Naive thymus-derived CD4-positive, alpha-beta T cell (primary cell): Measurements from ENCODE around the gene LEF1. TPM values are rescaled to one million over a fixed set of nuclear protein-coding genes. Genes with fewer than 3 reads are reported as not detected.

Experiments used
- ATAC-seq: fragments of 150-1000 bp; cut with Tn5 transposase; 2 replicates; pipeline ENCODE4 v1.10.0; 2021; ENCODE audit warnings: mild to moderate bottlenecking, moderate library complexity
- CTCF ChIA-PET: fragments of 350-600 bp; sonication (Branson Sonifier 250); formaldehyde crosslinking; loops from one replicate; lab custom pipeline; 2021; ENCODE audit warnings: antibody characterized with exemption; lab: Charles Lee
- POLR2A ChIA-PET: fragments of 350-600 bp; sonication (Branson Sonifier 250); formaldehyde crosslinking; loops from one replicate; lab custom pipeline; 2021; ENCODE audit warnings: antibody characterized with exemption, inconsistent platforms; lab: Charles Lee
- DNase-seq, 9 donors: peaks; one replicate each; pipeline versions ENCODE4 v3.0.0 to v3.0.0-alpha.2; 2020 to 2022; ENCODE audit warnings: mixed read lengths in 1 of 9
- H3K27ac ChIP-seq: one replicate; pipeline ENCODE4 v1.7.0; 2013; ENCODE audit warnings: mild to moderate bottlenecking, low read depth, low read length, moderate library complexity
- H3K27me3 ChIP-seq, 2 donors: one replicate each; pipeline ENCODE4 v1.7.0; 2013; ENCODE audit warnings: low read length in 2 of 2, mild to moderate bottlenecking in 2 of 2, moderate library complexity in 2 of 2; ENCODE audit not compliant: control insufficient read depth in 2 of 2, insufficient read depth in 2 of 2
- H3K36me3 ChIP-seq, 3 experiments: 1 replicate in 2 of 3; 2 replicates in 1 of 3; pipeline ENCODE4 v1.7.0; 2013; ENCODE audit warnings: low read length in 3 of 3, mild to moderate bottlenecking in 3 of 3, moderate library complexity in 1 of 3; ENCODE audit not compliant: insufficient read depth in 3 of 3, control insufficient read depth in 2 of 3
- H3K4me1 ChIP-seq, 2 donors: one replicate each; pipeline ENCODE4 v1.7.0; 2013; ENCODE audit warnings: low read length in 2 of 2, mild to moderate bottlenecking in 2 of 2, moderate library complexity in 1 of 2; ENCODE audit not compliant: control insufficient read depth in 2 of 2, insufficient read depth in 2 of 2
- H3K4me3 ChIP-seq: 2 replicates; pipeline ENCODE4 v1.7.0; 2013; ENCODE audit warnings: mild to moderate bottlenecking, low read length
- H3K9me3 ChIP-seq, 3 experiments: 1 replicate in 2 of 3; 2 replicates in 1 of 3; pipeline ENCODE4 v1.7.0; 2013; ENCODE audit warnings: low read length in 3 of 3; ENCODE audit not compliant: control insufficient read depth in 2 of 3
- H3K27ac Mint-ChIP-seq, 9 donors: one replicate each; pipeline ENCODE4 v1.8.0; 2020 to 2022; ENCODE audit warnings: mixed read lengths in 9 of 9, mild to moderate bottlenecking in 8 of 9, moderate library complexity in 5 of 9, inconsistent platforms in 2 of 9
- H3K27me3 Mint-ChIP-seq, 5 donors: one replicate each; pipeline ENCODE4 v1.8.0; 2021 to 2022; ENCODE audit warnings: mixed read lengths in 5 of 5, mild to moderate bottlenecking in 1 of 5
- H3K36me3 Mint-ChIP-seq, 5 donors: one replicate each; pipeline ENCODE4 v1.8.0; 2020 to 2022; ENCODE audit warnings: mixed read lengths in 5 of 5, mild to moderate bottlenecking in 3 of 5, inconsistent platforms in 1 of 5
- H3K4me1 Mint-ChIP-seq, 7 donors: one replicate each; pipeline ENCODE4 v1.8.0; 2020 to 2022; ENCODE audit warnings: mixed read lengths in 7 of 7, mild to moderate bottlenecking in 3 of 7, inconsistent platforms in 1 of 7
- H3K4me3 Mint-ChIP-seq, 10 donors: one replicate each; pipeline ENCODE4 v1.8.0; 2020 to 2022; ENCODE audit warnings: mild to moderate bottlenecking in 10 of 10, mixed read lengths in 10 of 10, moderate library complexity in 6 of 10, inconsistent platforms in 2 of 10
- H3K9me3 Mint-ChIP-seq, 11 donors: one replicate each; pipeline ENCODE4 v1.8.0; 2020 to 2022; ENCODE audit warnings: mixed read lengths in 11 of 11, mild to moderate bottlenecking in 4 of 11, inconsistent platforms in 1 of 11, moderate library complexity in 1 of 11
- intact Hi-C, 2 donors: fragments of 100-400 bp; cut with micrococcal nuclease; formaldehyde crosslinking; loops; one replicate each; pipeline ENCODE4 v1.15.1; 2023
- polyA plus RNA-seq, 2 donors: library from polyadenylated mRNA; unstranded; fragments of 300-500 nt; fragmentation: Illumina TruSeq; gene quantifications; one replicate each; pipeline ENCODE4 v1.2.3, GENCODE V29; 2021
- total RNA-seq, 6 experiments: library from RNA in 5 of 6; stranded (reverse) in 5 of 6; gene quantifications; 1 replicate in 5 of 6; 2 replicates in 1 of 6; pipeline ENCODE4 v1.2.3 and lab custom pipeline; 2021 to 2026

Gene LEF1
- total and polyA plus RNA-seq, 7 experiments from 2014 or later = 270 to 928 (median 674) TPM

GRCh38 chr4:108030332-108030731 is 138.4 kb downstream of the LEF1 start:
- ATAC-seq (peak; percentile 91), DNase-seq (peak; percentile 30 to 85 (median 78))
- peak overlapping the region; percentile 70 to 84 (median 76) for H3K4me3 Mint-ChIP-seq
- peaks cover 28 to 77% (median 66%) of the 10 kb centered on the region in 7 donors for H3K4me1 Mint-ChIP-seq
- H3K36me3 Mint-ChIP-seq = peaks cover 0 to 31% (median 4%) of the 10 kb centered on the region in 5 donors
- Histone ChIP-seq H3K9me3 (no peaks in the 10 kb centered on the region), H3K4me3 (no peak overlapping the region), H3K27ac (peak overlapping the region; percentile 61), H3K36me3 (peaks cover 0 to 8% (median 0%) of the 10 kb centered on the region in 3 experiments), H3K4me1 (peaks cover 9 to 53% of the 10 kb centered on the region in 2 donors), H3K27me3 (no peaks in the 10 kb centered on the region)
- peaks cover 0 to 3% (median 0%) of the 10 kb centered on the region in 11 donors for H3K9me3 Mint-ChIP-seq
- CTCF ChIA-PET = interaction anchor here (0.6 to 4.1 kb wide), 36 partner anchors 10 to 1378 kb away, joined by 3 to 32 read pairs (median 6); partner anchors contain the start of gene LEF1
- POLR2A ChIA-PET = interaction anchor here (0.6 to 10.4 kb wide), 31 partner anchors 9 to 590 kb away, joined by 3 to 120 read pairs (median 4); partner anchors contain the start of genes CYP2U1, LEF1 and RPL34
- H3K27me3 Mint-ChIP-seq = no peaks in the 10 kb centered on the region
- H3K27ac Mint-ChIP-seq = peak overlapping the region; percentile 86 to 96 (median 94)
- intact Hi-C loops = loop anchor here (1.0 to 5.0 kb wide), 15 partner anchors 18 to 592 kb away; partner anchors contain the start of gene RPL34 (in 1 of the 2)

- H3K4me1 ChIP-seq = peaks cover 9 to 47% of the 10 kb centered on the region in 2 donors
These were observed 139.0 kb downstream of the LEF1 start for GRCh38 chr4:108029731-108030130.

GRCh38 chr4:108029016-108029720 is 139.6 kb downstream of the LEF1 start:
- CTCF ChIA-PET = interaction anchor here (0.8 to 4.1 kb wide), 24 partner anchors 9 to 1798 kb away, joined by 3 to 32 read pairs (median 10); partner anchors contain the start of gene LEF1
- Histone ChIP-seq H3K27me3 (no peaks in the 10 kb centered on the region), H3K4me1 (peaks cover 9 to 42% of the 10 kb centered on the region in 2 donors), H3K27ac (peak overlapping the region; percentile 61), H3K4me3 (no peak overlapping the region), H3K36me3 (peaks cover 0 to 12% (median 0%) of the 10 kb centered on the region in 3 experiments), H3K9me3 (no peaks in the 10 kb centered on the region)
- Mint-ChIP-seq H3K27me3 (no peaks in the 10 kb centered on the region), H3K4me3 (peak overlapping the region; percentile 70 to 84 (median 78)), H3K4me1 (peaks cover 23 to 66% (median 55%) of the 10 kb centered on the region in 7 donors), H3K36me3 (peaks cover 2 to 29% (median 5%) of the 10 kb centered on the region in 5 donors), H3K9me3 (peaks cover 0 to 3% (median 0%) of the 10 kb centered on the region in 11 donors), H3K27ac (peak overlapping the region; percentile 86 to 96 (median 94))
- peak in 7 of 9 donors; percentile 34 to 60 (median 50) for DNase-seq
- ATAC-seq = peak; percentile 64
- POLR2A ChIA-PET = interaction anchor here (0.6 to 10.4 kb wide), 21 partner anchors 10 to 541 kb away, joined by 3 to 120 read pairs (median 4); partner anchors contain the start of gene LEF1
- intact Hi-C loops = loop anchor here in 1 of 2 donors (2.0 to 10.0 kb wide), 2 partner anchors 326 to 1276 kb away; partner anchors contain the start of gene COL25A1

More at GRCh38 chr4:108029731-108030130, 139.0 kb downstream of the LEF1 start:
- intact Hi-C loops = loop anchor here (1.0 to 10.0 kb wide), 17 partner anchors 19 to 1275 kb away; partner anchors contain the start of genes COL25A1 (in 1 of the 2) and RPL34 (in 1 of the 2)
- Mint-ChIP-seq H3K27ac (peak overlapping the region; percentile 86 to 96 (median 94)), H3K4me1 (peaks cover 27 to 71% (median 60%) of the 10 kb centered on the region in 7 donors), H3K27me3 (no peaks in the 10 kb centered on the region), H3K4me3 (peak overlapping the region; percentile 50 to 84 (median 76)), H3K36me3 (peaks cover 0 to 32% (median 3%) of the 10 kb centered on the region in 5 donors), H3K9me3 (peaks cover 0 to 3% (median 0%) of the 10 kb centered on the region in 11 donors)
- Histone ChIP-seq H3K36me3 (peaks cover 0 to 12% (median 0%) of the 10 kb centered on the region in 3 experiments), H3K4me3 (no peak overlapping the region), H3K9me3 (no peaks in the 10 kb centered on the region), H3K27ac (peak overlapping the region; percentile 61), H3K27me3 (no peaks in the 10 kb centered on the region)
- ChIA-PET CTCF (interaction anchor here (0.6 to 4.1 kb wide), 38 partner anchors 10 to 1797 kb away, joined by 3 to 32 read pairs (median 4); partner anchors contain the start of gene LEF1), POLR2A (interaction anchor here (0.6 to 10.4 kb wide), 32 partner anchors 9 to 590 kb away, joined by 3 to 120 read pairs (median 4); partner anchors contain the start of genes CYP2U1, LEF1 and RPL34)
- peak; percentile 10 for ATAC-seq
- DNase-seq = peak in 1 of 9 donors; percentile 8

- ATAC-seq = no peak
- no peak for DNase-seq
- POLR2A ChIA-PET = no interaction called here
- H3K9me3 ChIP-seq = no peaks in the 10 kb centered on the region
- H3K36me3 ChIP-seq = peaks cover 0 to 21% (median 0%) of the 10 kb centered on the region in 3 experiments
- H3K9me3 Mint-ChIP-seq = no peaks in the 10 kb centered on the region
- H3K4me3 Mint-ChIP-seq = no peak overlapping the region
- H3K27me3 ChIP-seq = no peaks in the 10 kb centered on the region
- CTCF ChIA-PET = interaction anchor here (1.8 kb wide), 1 partner anchor 10 kb away, joined by 6 read pairs; no protein-coding TSS in a partner anchor
- peaks cover 6 to 40% (median 21%) of the 10 kb centered on the region in 5 donors for H3K36me3 Mint-ChIP-seq
- peaks cover 10 to 46% (median 19%) of the 10 kb centered on the region in 7 donors for H3K4me1 Mint-ChIP-seq
- H3K27ac ChIP-seq = no peak overlapping the region
- H3K27ac Mint-ChIP-seq = peak overlapping the region in 1 of 9 donors; percentile 1
- H3K4me1 ChIP-seq = peaks cover 5 to 13% of the 10 kb centered on the region in 2 donors
- no peaks in the 10 kb centered on the region for H3K27me3 Mint-ChIP-seq
- no peak overlapping the region for H3K4me3 ChIP-seq
- intact Hi-C loops = loop anchor here in 1 of 2 donors (10.0 kb wide), 1 partner anchor 1280 kb away; the partner anchor contains the start of gene COL25A1
These were observed 143.9 kb downstream of the LEF1 start for GRCh38 chr4:108024878-108025165.

- no peaks in the 10 kb centered on the region for H3K9me3 Mint-ChIP-seq
- no peak for ATAC-seq
- H3K4me1 ChIP-seq = peaks cover 0 to 7% of the 10 kb centered on the region in 2 donors
- no peaks in the 10 kb centered on the region for H3K27me3 Mint-ChIP-seq
- no peak overlapping the region for H3K27ac ChIP-seq
- H3K36me3 ChIP-seq = peaks cover 0 to 26% (median 4%) of the 10 kb centered on the region in 3 experiments
- POLR2A ChIA-PET = no interaction called here
- H3K27me3 ChIP-seq = no peaks in the 10 kb centered on the region
- intact Hi-C loops = loop anchor here in 1 of 2 donors (10.0 kb wide), 1 partner anchor 1281 kb away; the partner anchor contains the start of gene COL25A1
- peaks cover 6 to 45% (median 21%) of the 10 kb centered on the region in 5 donors for H3K36me3 Mint-ChIP-seq
- no peak overlapping the region for H3K4me3 ChIP-seq
- DNase-seq = no peak
- H3K27ac Mint-ChIP-seq = peak overlapping the region in 1 of 9 donors; percentile 1
- H3K4me3 Mint-ChIP-seq = no peak overlapping the region
- peaks cover 9 to 44% (median 18%) of the 10 kb centered on the region in 7 donors for H3K4me1 Mint-ChIP-seq
- CTCF ChIA-PET = no interaction called here
- H3K9me3 ChIP-seq = no peaks in the 10 kb centered on the region
These were observed 144.5 kb downstream of the LEF1 start for GRCh38 chr4:108024085-108024877.
